HG03571 (cell line): ENCODE measurements around the gene STIMATE.

Experiments
- ATAC-seq: cut with Tn5 transposase; IDR thresholded peaks from one replicate; pipeline ENCODE4 v1.9.1; 2021; ENCODE audit not compliant: unreplicated experiment

The STIMATE gene

GRCh38 chr3:52897130-52898122, at the start of gene STIMATE:
TSS of gene STIMATE (minus strand) at chr3:52897548. CDS start at chr3:52897450, 98 bp downstream.
- peak; percentile 84 for ATAC-seq

GRCh38 chr3:52939600-52939999, 42.3 kb upstream of the STIMATE start:
- ATAC-seq, result no peak

GRCh38 chr3:52934630-52935530, 37.5 kb upstream of the STIMATE start:
- ATAC-seq, result peak; percentile 61

- ATAC-seq, result no peak
Measured at GRCh38 chr3:52931889-52932288, 34.5 kb upstream of the STIMATE start.

GRCh38 chr3:52931328-52931727, 34.0 kb upstream of the STIMATE start:
- no peak for ATAC-seq

GRCh38 chr3:52930748-52931147, 33.4 kb upstream of the STIMATE start:
- ATAC-seq, result no peak

- ATAC-seq, result no peak
Measured at GRCh38 chr3:52926554-52926953, 29.2 kb upstream of the STIMATE start.

- no peak for ATAC-seq
Measured at GRCh38 chr3:52925405-52926313, 28.3 kb upstream of the STIMATE start.

- ATAC-seq, result no peak
Measured at GRCh38 chr3:52923963-52924362, 26.6 kb upstream of the STIMATE start.

GRCh38 chr3:52920841-52921240, 23.5 kb upstream of the STIMATE start:
- no peak for ATAC-seq

- ATAC-seq, result no peak
Measured at GRCh38 chr3:52917044-52917443, 19.7 kb upstream of the STIMATE start.

GRCh38 chr3:52915294-52915693, 17.9 kb upstream of the STIMATE start:
- no peak for ATAC-seq

GRCh38 chr3:52912885-52913731, 15.8 kb upstream of the STIMATE start:
- no peak for ATAC-seq

- ATAC-seq, result no peak
Measured at GRCh38 chr3:52910823-52911222, 13.5 kb upstream of the STIMATE start.

- no peak for ATAC-seq
Measured at GRCh38 chr3:52907497-52907896, 10.1 kb upstream of the STIMATE start.

- ATAC-seq, result no peak
Measured at GRCh38 chr3:52904552-52904951, 7.2 kb upstream of the STIMATE start.

GRCh38 chr3:52904000-52904399, 6.7 kb upstream of the STIMATE start:
- ATAC-seq, result no peak

- ATAC-seq, result no peak
Measured at GRCh38 chr3:52896613-52897012, 735 bp downstream of the STIMATE start.

GRCh38 chr3:52896151-52896550, 1.2 kb downstream of the STIMATE start:
- no peak for ATAC-seq

- ATAC-seq, result no peak
Measured at GRCh38 chr3:52895418-52895817, 1.9 kb downstream of the STIMATE start.
